Activated naive CD8-positive, alpha-beta T cell treated with anti-CD3 and anti-CD28 coated beads, Interleukin-2, amount 50 U/mL, for 16 hours (primary cell): ENCODE results near the gene SFMBT1.

ENCODE experiments used
- DNase-seq: peaks from one replicate; pipeline ENCODE4 v3.0.0-alpha.2; 2020; ENCODE audit warnings: low read depth, low spot score

SFMBT1 gene

GRCh38 chr3:52856666-52857065, 189.2 kb downstream of the SFMBT1 start:
- DNase-seq = no peak

DNA sequence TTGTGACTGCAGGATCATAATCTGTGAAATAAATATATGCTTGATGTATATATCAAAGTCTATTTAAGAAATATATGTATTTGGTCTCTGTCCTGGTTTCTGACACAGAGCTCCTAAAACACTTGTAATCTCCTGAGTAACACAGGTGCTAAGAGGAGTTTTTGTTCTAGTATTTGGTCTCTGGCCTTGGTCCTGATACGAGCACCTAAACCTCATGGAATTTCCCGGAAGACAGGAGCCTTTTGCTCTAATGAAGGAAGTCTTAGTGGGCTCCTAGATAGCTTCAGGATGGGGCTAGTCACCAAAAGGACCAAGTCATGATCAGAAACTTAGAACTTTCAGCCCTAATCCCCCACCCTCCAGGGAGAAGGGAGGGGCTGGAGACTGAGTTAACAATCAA, 191.9 kb downstream of the SFMBT1 start:
- DNase-seq = no peak
